ENCODE data around the gene RASSF6.

DNA sequence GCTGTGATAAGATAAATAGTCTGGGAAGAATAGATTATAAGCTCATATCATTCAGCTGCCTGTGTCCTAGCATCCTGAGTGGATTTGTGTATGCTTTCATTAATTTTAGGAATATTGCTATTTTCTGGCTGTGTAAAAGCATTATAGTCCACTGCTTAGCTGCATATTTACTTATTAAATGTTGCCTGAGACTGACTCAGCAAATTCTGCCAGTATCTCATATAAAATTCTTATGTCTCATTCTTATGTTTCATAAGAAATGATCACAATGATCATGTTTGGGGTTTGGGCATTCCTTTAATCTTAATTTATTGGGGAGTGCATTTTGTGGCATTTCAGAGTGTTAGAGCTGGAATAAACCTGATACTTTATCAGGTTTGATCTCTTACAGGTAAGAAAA is 34.9 kb downstream of the RASSF6 start:
- TF ChIP-seq, protein P1, sequence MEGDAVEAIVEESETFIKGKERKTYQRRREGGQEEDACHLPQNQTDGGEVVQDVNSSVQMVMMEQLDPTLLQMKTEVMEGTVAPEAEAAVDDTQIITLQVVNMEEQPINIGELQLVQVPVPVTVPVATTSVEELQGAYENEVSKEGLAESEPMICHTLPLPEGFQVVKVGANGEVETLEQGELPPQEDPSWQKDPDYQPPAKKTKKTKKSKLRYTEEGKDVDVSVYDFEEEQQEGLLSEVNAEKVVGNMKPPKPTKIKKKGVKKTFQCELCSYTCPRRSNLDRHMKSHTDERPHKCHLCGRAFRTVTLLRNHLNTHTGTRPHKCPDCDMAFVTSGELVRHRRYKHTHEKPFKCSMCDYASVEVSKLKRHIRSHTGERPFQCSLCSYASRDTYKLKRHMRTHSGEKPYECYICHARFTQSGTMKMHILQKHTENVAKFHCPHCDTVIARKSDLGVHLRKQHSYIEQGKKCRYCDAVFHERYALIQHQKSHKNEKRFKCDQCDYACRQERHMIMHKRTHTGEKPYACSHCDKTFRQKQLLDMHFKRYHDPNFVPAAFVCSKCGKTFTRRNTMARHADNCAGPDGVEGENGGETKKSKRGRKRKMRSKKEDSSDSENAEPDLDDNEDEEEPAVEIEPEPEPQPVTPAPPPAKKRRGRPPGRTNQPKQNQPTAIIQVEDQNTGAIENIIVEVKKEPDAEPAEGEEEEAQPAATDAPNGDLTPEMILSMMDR (IDR thresholded peaks at IDR 0.05; ENCODE audit: low read depth, low read length): no peak
- no peak for TF ChIP-seq POLR2A (IDR thresholded peaks at IDR 0.05; ENCODE audit: extremely low read depth, insufficient read length)
